ENCODE measurements around the gene TUBB3.

The TUBB3 gene

DNA sequence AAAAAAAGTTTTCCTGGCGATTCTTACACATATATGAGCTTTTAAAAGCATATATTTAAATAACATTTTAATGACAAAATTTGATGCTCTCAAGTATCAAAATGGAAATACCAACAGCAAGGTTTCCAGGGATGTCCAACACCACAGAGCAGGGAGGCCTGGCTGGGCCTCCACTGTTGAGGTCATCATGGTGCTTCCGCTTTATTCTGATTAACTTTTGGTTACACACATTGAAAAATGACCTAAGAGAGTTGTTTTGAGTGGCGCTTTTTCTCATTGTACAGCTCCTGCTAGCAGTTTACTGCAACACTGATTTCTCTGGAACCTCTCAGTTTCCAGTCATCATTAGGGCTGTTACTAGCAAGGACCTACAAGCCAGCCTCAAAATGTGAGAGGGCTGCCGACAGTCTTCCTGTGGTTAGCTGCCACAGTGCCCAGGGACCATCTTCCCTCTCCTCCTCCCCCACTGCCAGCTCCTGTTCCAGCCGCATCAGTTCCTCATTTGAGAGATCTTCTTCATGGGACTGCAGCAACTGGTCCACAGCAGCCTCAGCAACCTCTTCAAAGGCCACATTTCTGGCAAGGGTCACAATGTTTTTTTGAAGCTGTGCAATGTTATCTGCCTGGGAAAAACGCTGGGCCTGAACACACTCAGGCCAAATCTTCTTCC is 46.7 kb downstream of the TUBB3 start:
- DNase-seq: no peak

DNA sequence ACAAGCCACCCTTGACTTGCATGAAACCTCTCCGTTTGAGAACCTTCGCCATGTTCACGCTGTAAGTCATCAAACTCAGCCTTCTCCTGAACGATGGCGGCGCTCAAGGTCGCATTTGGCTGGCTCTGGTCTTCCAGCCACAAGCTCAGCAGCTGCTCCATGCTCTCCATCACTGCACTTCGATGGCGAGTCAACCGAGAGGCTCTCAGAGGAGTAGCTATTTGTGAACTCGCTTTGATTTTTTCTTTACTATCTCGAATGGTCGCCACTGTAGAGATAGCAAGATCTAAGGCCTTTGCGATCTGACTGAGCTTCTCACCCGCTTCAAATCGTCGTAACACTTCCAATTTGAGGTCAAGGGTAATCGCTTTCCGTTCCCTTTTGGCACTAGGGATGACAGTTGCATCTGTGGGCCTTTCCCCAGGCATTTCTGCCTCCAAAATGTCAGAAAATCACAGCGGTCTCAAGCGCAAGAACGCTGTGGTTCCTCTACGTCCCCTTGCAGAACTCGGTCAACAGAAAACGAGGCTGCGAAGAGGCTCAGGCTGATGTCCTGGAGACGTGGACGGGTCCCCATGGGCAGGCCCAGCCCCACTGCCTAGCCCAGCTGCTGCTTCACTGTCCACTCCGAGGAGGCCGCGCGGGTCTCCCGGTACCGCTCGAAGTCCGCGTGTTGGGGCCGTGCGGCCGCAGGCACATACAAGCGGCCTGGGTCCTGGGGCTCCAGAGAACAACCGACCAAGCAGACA is 48.5 kb downstream of the TUBB3 start:
- DNase-seq: no peak

DNA sequence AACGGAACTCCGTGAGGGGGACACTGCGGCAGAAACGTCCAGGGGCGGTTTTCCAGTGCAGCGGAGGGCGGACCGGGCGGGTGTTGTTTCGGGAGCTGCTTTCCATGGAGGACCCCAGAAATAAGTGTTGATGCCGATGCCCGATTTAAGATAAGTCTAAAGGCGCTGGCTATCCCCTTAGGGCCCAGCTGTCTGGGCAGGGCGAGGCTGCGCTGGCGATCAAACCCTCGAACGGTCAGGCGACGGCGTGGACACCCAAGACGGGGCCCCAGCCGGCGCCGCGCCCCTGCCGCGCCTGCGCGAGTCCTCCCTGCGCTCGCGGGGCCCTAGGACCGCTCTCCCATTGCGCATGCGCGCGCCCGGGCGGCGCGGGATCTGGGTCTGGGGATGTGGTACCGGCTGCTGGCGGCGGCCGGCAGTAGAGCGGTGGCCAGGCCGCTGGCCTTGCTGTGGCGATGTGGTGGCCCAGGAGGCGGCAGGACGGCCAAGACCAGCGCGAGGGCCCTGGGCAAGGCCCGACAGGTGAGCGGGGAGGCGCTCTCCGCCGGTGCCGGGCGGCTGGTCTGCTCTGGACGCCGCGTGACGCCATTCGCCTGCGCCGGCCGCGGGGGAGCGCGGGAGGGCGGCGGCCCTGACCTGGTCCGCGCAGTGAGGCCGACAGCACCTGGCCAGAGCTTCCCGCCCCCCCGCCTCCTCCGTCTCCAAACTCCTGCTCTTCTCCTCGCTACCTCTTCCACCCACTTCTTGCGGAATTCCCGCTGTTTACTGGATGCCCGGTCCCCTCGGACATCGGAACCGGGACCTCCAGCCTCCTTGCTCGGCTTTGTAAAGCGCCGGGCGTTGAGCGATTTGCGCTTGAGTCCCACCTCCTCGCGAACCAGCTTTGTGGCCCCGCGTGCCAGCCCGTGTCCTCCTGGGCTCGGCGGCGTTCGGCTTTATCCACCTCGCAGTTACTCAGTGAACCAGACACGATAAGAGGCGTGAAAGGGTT is 49.4 kb downstream of the TUBB3 start:
- DNase-seq: peak; percentile 87

DNA sequence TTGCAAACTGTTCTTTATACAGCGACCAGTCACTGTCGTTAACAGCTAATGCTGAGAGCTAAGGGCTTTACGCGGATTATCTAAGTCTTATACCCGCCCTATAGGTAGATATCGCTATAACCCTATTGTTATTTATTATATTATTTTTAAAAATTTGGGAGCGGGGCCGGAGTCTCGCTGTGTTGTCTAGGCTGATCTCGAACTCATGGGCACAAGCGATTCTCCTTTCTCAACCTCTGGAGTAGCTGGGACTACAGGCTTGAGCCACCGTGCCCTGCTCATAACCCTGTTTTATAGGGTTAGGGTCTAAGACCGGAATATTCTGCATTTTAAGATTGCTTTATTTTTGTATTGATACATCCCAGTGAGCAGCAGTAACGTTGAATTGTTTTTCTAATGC is 50.1 kb downstream of the TUBB3 start:
- no peak for DNase-seq

DNA sequence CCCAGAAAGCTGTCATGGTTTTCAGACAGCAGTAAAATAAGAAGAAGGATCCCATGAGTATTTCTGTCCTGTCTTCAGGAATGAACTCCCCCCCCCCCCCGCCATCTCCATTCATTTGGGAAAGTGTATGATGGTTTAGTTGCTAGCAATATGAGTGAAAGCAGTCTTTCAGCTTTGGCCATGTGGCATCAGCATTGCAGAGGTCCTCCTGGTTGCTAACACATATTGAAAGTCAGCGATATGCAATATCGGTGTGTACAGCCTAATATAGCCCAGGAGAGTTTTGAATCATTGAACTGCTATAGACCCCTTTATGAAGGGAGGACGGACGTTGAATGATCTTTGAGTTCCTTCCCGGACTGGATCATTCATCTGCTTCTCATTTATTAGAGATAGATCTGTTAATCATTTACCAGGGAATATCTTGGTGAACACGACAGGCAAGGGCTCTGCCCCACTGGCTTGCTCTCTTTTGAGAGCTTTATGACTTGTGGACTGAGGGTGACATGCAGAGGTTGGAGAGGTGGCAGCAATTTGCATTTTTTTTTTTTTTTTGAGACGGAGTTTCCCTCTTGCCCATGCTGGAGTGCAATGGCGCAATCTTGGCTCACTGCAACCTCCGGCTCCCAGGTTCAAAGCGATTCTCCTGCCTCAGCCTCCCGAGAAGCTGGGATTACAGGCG is 50.7 kb downstream of the TUBB3 start:
- no peak for DNase-seq

DNA sequence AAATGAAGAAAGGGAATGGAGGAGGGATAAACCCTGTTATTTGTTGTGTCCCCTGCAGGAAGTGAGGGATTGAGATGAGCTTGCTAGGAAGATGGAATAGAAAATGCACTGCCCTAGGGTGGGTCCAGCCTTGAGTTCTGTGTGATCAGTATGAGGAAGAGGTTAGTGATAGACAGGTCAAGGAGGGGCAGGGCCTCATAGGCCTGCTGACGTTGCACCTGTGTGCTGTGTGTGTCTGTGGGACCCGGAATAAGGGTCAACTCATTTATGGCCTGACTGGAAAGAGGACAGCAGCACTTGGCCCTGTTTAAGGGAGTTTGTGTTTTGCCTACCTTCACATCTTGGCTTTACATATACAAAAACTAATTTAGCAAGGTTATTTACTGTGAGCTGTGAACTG is 51.7 kb downstream of the TUBB3 start:
- no peak for DNase-seq

DNA sequence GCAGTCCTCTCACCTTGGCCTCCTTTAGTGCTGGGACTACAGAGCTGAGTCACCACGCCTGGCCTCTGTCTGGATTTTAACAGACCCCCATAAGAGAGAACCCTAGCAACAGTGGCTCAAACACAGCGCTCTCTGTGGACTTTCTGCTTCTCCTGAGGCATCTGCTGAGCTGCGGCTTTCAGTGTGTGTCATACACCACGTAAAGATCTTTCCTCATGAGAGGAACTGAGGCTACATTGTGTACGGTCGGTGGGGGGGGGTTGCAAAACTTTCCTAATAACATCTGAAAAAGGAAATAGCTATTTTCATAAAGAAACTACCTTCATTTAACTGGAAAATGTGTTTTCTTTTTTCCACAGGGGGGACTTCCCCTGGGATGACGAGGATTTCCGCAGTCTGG is 58.3 kb downstream of the TUBB3 start:
- DNase-seq: no peak

DNA sequence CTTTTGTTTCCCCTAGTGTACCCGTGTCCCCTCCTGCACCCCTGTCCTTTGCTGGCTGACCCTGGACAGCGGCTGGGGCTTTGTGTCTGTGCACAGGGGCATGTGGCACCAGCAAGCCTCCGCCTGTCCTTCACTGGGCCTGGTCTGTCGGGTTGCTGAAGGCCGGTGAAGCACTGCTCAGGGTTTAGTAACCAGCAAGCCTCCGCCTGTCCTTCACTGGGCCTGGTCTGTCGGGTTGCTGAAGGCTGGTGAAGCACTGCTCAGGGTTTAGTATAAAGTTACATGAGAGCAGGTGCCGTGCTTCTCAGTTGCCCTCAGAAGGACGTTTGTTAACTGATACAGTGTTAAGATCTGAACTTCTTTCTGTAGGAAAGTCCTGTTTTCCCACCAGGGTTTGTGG is 59.2 kb downstream of the TUBB3 start:
- DNase-seq: no peak

DNA sequence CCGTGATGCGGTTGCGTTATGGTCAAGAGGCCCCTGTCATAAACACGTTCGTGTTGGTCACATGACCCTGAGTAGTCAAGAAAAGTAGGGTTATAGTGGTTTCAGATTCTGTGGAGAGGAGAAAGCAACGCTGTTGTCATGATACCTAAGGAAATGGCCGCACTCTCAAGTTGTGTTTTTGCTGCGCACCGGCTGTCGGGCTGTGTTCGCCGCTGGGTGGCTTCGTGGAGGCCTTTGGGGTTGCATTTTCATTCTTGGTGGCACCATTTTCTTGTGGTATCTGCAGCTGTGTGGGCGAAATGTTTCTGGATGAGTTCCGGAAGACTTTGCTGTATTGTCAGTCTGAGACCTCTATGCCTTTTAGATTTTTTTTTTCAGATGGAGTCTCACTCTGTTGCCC is 60.4 kb downstream of the TUBB3 start:
- no peak for DNase-seq

DNA sequence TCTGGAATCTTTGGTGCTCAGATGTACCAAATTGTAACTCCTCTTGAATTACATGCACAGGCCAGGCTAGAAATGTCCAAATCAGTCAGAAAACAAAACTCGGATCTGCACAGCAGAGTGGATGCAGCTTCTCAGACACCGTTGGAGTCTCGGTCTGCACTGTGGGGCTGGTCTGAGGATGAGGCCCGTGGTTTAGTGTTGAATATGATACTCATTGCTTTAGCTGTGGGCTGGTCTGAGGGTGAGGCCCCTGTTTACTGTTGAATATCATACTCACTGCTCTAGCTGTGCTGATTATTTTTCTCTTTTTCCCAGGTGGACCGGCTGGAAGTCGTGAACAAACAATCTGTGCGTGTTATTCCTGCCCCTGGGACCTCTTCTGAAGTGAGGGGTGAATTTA is 61.1 kb downstream of the TUBB3 start:
- DNase-seq: no peak

DNA sequence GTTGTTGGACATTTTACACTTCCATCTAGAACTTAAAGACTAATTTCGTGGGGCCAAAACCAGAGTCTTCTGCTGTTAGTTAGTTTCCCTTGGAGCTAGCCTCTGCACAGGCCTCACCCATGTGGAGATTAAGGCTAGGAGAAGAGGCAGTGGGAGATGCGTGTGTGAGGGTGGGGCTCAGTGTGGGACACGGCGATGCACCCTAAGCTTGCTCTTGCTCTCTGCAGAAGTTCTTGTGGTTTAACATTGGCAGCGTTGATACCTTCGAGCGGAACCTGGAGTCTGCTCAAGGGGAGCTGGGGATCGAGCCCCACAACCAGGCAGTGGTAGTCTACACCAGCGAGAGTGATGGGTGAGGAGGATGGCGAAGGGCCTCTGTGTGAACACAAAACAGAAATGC is 62.1 kb downstream of the TUBB3 start:
- DNase-seq: no peak
